ENCODE data around the gene TMEM117. TPM values are rescaled to one million over a fixed set of nuclear protein-coding genes. Genes with fewer than 3 reads are reported as not detected.
A peak's percentile ranks its signal among the peaks of the same experiment; 100 is the strongest.

Gene TMEM117
- total and polyA plus RNA-seq, 10 of the 15 experiments (the other 5 are each of a cell fraction or from before 2014, with no cell fraction given), result 3.1 to 8.2 (median 6.1) TPM

DNA sequence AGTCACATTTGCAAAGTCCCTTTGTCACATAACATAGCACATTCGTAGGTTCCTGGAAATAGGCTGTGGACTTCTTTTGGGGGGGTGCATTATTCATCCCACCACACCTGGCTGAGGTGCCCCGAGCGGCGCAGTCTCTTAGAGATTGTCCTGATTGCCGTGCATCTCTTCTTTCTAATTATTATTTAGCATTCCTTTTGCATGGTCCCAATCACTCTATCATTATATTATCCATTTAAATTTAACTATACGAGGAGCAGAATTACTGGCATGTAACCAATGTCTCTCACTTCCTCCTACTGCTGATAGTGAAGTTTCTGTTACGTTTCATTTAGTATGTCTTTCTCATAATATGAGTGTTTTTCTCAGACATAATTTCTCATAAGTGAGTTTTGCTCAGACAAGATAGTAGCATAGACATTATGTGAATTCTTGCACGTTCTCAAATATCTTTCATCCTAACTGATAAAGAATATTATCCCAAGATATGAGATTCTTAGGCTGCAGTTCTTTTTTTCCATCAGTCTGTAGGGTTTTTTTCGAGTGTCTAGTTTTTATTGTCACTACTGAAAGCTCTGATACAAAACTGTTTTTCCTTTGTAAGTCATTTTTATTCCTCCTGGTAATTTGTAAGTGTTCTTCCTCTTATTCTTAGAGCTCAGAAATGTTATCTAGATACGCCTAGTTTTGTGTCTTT lies 595.9 kb downstream of the TMEM117 start (continued):
- peak; percentile 84 for TF ChIP-seq IRF4 (IDR thresholded peaks at IDR 0.05; ENCODE audit: low read depth, low read length)
- no peak for TF ChIP-seq STAT1 (conservative IDR thresholded peaks at IDR 0.05)
- TF ChIP-seq, protein P1, sequence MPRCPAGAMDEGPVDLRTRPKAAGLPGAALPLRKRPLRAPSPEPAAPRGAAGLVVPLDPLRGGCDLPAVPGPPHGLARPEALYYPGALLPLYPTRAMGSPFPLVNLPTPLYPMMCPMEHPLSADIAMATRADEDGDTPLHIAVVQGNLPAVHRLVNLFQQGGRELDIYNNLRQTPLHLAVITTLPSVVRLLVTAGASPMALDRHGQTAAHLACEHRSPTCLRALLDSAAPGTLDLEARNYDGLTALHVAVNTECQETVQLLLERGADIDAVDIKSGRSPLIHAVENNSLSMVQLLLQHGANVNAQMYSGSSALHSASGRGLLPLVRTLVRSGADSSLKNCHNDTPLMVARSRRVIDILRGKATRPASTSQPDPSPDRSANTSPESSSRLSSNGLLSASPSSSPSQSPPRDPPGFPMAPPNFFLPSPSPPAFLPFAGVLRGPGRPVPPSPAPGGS (IDR thresholded peaks at IDR 0.05; ENCODE audit: borderline replicate concordance, insufficient read depth, low read depth, low read length, poor library complexity, severe bottlenecking), result peak; percentile 72
- peak; percentile 74 for TF ChIP-seq EED (IDR thresholded peaks at IDR 0.05; ENCODE audit: low read depth)
- peak; percentile 91 for TF ChIP-seq SPI1 (IDR thresholded peaks at IDR 0.05; ENCODE audit: borderline replicate concordance, insufficient read depth, low read depth, low read length)
- TF ChIP-seq FOXM1 (IDR thresholded peaks at IDR 0.05; ENCODE audit: low read depth, low read length), result peak; percentile 71; the same call in 1 of the 2 replicates
- peak; percentile 73 for TF ChIP-seq IKZF1 (conservative IDR thresholded peaks at IDR 0.05)
- no peak for TF ChIP-seq HDGF (IDR thresholded peaks at IDR 0.05)
- TF ChIP-seq BHLHE40 (IDR thresholded peaks at IDR 0.05; ENCODE audit: borderline replicate concordance in 1 of 2, low read depth in 2 of 2, low read length in 1 of 2), result peak; percentile 35 to 39; a peak in 2 of 4 replicates
- peak; percentile 72 to 74 for TF ChIP-seq EP300 (IDR thresholded peaks at IDR 0.05; ENCODE audit: borderline replicate concordance in 1 of 2, control insufficient read depth in 1 of 2, low read depth in 2 of 2, low read length in 2 of 2)
- TF ChIP-seq, protein P2, sequence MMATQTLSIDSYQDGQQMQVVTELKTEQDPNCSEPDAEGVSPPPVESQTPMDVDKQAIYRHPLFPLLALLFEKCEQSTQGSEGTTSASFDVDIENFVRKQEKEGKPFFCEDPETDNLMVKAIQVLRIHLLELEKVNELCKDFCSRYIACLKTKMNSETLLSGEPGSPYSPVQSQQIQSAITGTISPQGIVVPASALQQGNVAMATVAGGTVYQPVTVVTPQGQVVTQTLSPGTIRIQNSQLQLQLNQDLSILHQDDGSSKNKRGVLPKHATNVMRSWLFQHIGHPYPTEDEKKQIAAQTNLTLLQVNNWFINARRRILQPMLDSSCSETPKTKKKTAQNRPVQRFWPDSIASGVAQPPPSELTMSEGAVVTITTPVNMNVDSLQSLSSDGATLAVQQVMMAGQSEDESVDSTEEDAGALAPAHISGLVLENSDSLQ (IDR thresholded peaks at IDR 0.05), result no peak
- TF ChIP-seq RUNX3 (IDR thresholded peaks at IDR 0.05; ENCODE audit: low read length), result peak; percentile 65
- TF ChIP-seq, protein P3, sequence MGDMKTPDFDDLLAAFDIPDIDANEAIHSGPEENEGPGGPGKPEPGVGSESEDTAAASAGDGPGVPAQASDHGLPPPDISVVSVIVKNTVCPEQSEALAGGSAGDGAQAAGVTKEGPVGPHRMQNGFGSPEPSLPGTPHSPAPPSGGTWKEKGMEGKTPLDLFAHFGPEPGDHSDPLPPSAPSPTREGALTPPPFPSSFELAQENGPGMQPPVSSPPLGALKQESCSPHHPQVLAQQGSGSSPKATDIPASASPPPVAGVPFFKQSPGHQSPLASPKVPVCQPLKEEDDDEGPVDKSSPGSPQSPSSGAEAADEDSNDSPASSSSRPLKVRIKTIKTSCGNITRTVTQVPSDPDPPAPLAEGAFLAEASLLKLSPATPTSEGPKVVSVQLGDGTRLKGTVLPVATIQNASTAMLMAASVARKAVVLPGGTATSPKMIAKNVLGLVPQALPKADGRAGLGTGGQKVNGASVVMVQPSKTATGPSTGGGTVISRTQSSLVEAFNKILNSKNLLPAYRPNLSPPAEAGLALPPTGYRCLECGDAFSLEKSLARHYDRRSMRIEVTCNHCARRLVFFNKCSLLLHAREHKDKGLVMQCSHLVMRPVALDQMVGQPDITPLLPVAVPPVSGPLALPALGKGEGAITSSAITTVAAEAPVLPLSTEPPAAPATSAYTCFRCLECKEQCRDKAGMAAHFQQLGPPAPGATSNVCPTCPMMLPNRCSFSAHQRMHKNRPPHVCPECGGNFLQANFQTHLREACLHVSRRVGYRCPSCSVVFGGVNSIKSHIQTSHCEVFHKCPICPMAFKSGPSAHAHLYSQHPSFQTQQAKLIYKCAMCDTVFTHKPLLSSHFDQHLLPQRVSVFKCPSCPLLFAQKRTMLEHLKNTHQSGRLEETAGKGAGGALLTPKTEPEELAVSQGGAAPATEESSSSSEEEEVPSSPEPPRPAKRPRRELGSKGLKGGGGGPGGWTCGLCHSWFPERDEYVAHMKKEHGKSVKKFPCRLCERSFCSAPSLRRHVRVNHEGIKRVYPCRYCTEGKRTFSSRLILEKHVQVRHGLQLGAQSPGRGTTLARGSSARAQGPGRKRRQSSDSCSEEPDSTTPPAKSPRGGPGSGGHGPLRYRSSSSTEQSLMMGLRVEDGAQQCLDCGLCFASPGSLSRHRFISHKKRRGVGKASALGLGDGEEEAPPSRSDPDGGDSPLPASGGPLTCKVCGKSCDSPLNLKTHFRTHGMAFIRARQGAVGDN (IDR thresholded peaks at IDR 0.05), result peak; percentile 59; the same call in 1 of the 2 replicates
- peak; percentile 39 for TF ChIP-seq MEF2B (IDR thresholded peaks at IDR 0.05; ENCODE audit: partially characterized antibody, poor library complexity, severe bottlenecking)
- TF ChIP-seq, protein P4, sequence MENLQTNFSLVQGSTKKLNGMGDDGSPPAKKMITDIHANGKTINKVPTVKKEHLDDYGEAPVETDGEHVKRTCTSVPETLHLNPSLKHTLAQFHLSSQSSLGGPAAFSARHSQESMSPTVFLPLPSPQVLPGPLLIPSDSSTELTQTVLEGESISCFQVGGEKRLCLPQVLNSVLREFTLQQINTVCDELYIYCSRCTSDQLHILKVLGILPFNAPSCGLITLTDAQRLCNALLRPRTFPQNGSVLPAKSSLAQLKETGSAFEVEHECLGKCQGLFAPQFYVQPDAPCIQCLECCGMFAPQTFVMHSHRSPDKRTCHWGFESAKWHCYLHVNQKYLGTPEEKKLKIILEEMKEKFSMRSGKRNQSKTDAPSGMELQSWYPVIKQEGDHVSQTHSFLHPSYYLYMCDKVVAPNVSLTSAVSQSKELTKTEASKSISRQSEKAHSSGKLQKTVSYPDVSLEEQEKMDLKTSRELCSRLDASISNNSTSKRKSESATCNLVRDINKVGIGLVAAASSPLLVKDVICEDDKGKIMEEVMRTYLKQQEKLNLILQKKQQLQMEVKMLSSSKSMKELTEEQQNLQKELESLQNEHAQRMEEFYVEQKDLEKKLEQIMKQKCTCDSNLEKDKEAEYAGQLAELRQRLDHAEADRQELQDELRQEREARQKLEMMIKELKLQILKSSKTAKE (IDR thresholded peaks at IDR 0.05; ENCODE audit: low read depth, poor library complexity, severe bottlenecking), result peak; percentile 70
